SKM-1 (cell line): Measurements from ENCODE around the gene HCST.
"Not testable (repeated sequence)": the region's sequence is repeated elsewhere in the genome, so short reads cannot be mapped to it uniquely, and the experiment has no call there.

ENCODE experiments used
- DNase-seq: peaks from one replicate; lab custom pipeline; 2025; ENCODE audit not compliant: unreplicated experiment; lab: John Stamatoyannopoulos, UW

The HCST gene

GRCh38 chr19:35879068-35879467 is 23.3 kb upstream of the HCST start:
- DNase-seq = no peak

- peak; percentile 10 for DNase-seq
These were observed 22.5 kb upstream of the HCST start for GRCh38 chr19:35879770-35880317.

GRCh38 chr19:35882114-35882832 is 20.1 kb upstream of the HCST start:
- peak; percentile 21 for DNase-seq

GRCh38 chr19:35883882-35884281 is 18.4 kb upstream of the HCST start:
- no peak for DNase-seq

- DNase-seq = no peak
These were observed 17.0 kb upstream of the HCST start for GRCh38 chr19:35885225-35885738.

GRCh38 chr19:35885904-35886303 is 16.4 kb upstream of the HCST start:
- DNase-seq = no peak

- no peak for DNase-seq
These were observed 15.1 kb upstream of the HCST start for GRCh38 chr19:35887197-35887596.

GRCh38 chr19:35888398-35888797 is 13.9 kb upstream of the HCST start:
- no peak for DNase-seq

GRCh38 chr19:35889370-35890112 is 12.8 kb upstream of the HCST start:
- no peak for DNase-seq

- DNase-seq = no peak
These were observed 12.1 kb upstream of the HCST start for GRCh38 chr19:35890113-35890650.

GRCh38 chr19:35891819-35892218 is 10.5 kb upstream of the HCST start:
- DNase-seq = not testable (repeated sequence)

GRCh38 chr19:35894342-35894741 is 8.0 kb upstream of the HCST start:
- no peak for DNase-seq

GRCh38 chr19:35895911-35896642 is 6.3 kb upstream of the HCST start:
- DNase-seq = no peak

GRCh38 chr19:35896643-35897040 is 5.7 kb upstream of the HCST start:
- DNase-seq = no peak

GRCh38 chr19:35897706-35898451 is 4.5 kb upstream of the HCST start:
- no peak for DNase-seq

GRCh38 chr19:35898499-35898809 is 3.9 kb upstream of the HCST start:
- no peak for DNase-seq

GRCh38 chr19:35899547-35900214 is 2.6 kb upstream of the HCST start:
- DNase-seq = peak; percentile 54

GRCh38 chr19:35901055-35901644 is 1.2 kb upstream of the HCST start:
- no peak for DNase-seq

GRCh38 chr19:35902870-35903475 is 644 bp downstream of the HCST start:
- DNase-seq = no peak
